Activated CD4-positive, alpha-beta T cell treated with anti-CD3 and anti-CD28 coated beads, Interleukin-2, amount 50 U/mL, for 24 hours (primary cell): ENCODE measurements around the gene KIF24.
"Not testable (repeated sequence)": the region's sequence is repeated elsewhere in the genome, so short reads cannot be mapped to it uniquely, and the experiment has no call there.

Experiments
- DNase-seq, 2 donors: peaks; one replicate each; pipeline ENCODE4 v3.0.0-alpha.2; 2020; ENCODE audit warnings: low read depth in 1 of 2, low spot score in 1 of 2

Gene KIF24

DNA sequence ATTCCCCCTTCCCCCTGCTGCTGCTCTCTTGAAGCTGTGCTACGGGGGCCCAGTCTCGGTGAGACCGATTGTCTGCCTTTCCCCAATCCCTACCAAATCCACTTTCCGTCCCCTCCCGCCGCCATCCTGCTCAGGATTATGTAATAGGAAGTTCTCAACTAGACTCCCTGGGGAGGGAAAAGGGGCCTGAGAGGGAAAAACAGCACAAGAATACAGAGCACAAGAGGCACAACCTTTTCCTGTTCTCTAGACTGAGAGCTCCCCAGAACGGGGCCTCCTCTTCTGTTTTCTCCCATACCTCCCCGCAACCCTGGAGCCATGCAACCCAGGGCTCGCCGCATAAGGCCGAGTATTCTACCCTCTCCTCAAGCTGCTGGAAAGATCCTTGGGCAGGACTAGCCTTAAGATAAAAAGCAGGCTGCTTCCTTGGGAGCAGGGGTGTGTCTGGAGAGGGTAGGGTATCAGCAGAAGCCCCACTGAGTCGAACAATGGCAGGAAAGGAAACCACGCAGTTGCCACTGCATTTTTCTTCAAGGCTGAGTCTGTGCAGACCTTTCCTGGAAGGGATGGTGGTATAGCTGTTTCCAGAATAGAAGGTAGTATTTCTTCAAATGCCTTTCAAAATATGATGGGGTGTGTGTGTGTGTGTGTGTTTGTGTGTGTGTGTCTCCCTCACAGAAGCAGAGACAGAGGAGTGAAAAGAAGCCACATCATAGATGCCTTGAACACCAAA is 34.7 kb upstream of the KIF24 start:
- no peak for DNase-seq

DNA sequence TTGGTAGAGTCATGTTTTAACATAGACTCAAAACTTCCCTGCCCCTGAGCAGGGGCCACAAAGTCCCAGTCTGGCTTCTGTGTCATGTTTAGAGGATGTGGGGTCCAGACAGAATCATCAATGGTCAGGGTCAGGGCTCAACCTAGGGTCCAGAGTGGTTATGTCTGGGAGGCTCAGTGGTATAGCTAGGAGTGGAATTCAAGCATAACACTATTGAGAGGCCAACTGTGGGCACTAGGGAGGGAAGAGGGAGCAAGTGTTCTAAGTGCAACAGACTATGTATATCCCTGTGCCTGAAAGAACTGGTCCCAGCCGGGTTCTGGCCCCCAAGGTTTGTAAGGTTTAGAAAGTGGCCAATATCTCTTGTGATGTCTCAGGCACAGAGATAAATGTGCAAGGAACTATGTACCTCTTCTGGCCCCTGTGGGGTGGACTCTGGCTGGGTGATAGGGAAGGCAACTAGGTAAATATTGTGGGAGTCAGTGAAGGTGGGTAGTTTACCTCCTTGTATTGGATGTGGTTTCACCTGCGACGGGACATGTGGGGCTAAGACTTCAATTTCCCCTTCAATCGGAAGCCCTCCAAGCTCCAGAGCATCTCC is 33.6 kb upstream of the KIF24 start:
- DNase-seq = no peak

DNA sequence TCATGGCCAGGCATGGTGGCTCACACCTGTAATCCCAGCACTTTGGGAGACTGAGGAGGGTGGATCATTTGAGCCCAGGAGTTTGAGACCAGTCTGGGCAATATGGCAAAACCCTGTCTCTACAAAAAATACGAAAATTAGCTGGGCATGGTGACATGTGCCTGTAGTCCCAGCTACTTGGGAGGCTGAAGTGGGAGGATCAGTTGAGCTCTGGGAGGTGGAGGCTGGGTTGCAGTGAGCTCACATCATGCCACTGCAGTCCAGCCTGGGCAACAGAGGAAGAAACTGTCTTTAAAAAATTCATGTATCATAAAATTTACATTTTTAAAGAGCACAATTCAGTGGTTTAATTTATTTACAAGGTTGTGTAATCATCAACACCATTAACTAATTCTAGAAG is 23.9 kb upstream of the KIF24 start:
- DNase-seq = not testable (repeated sequence)

DNA sequence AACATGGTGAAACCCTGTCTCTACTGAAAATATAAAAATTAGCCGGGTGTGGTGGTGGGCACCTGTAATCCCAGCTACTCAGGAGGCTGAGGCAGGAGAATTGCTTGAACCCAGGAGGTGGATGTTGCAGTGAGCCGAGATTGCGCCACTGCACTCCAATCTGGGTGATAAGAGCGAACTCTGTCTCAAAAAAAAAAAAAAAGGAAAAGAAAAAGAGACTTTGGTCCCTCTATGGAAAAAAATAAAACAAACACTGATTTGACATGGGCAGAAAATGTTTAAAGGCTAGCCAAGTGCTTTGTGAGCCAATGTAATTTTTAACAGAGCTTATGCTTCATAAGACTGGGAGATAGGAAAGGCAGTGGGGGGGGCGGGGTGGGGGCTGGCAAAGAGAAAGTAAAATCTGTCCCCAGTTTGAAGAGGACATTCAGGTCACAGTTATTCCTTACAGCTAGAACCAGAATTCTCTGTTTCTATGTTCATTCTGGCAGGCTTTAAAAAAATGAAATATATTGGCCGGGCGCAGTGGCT is 23.1 kb upstream of the KIF24 start:
- not testable (repeated sequence) for DNase-seq

DNA sequence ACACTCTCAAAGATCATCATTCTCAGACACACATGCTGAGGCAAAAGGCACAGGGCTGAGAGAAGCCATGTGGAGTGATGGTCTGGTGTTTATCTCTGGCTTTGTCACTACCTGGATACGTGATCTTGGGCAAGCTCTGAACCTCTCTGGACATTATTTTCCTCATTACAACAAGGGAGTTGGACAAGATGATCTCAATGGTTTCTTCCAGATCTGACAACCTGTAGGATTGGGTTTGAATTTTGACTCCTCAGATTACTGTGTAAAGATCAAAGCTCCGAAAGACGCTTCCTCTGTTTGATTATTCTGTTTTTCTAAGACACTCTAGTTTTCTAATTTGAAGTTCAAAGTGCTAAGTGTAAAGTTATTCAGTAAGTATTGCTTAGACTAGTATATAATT is 20.3 kb upstream of the KIF24 start:
- no peak for DNase-seq

DNA sequence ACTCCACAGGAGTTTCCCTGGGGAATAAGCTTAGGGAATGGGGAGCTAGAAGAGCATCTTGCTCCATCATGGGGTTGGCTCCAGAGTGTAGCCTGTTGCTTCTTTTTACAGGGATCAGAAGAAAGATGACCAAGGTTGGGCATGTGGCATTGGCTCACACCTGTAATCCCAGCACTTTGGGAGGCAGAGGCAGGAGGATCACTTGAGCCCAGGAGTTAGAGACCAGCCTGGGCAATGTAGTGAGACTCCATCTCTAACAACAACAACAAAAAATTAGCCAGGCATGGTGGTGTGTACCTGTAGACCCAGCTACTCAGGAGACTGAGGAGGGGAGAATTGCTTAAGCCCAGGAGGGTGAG is 18.7 kb upstream of the KIF24 start:
- no peak for DNase-seq

DNA sequence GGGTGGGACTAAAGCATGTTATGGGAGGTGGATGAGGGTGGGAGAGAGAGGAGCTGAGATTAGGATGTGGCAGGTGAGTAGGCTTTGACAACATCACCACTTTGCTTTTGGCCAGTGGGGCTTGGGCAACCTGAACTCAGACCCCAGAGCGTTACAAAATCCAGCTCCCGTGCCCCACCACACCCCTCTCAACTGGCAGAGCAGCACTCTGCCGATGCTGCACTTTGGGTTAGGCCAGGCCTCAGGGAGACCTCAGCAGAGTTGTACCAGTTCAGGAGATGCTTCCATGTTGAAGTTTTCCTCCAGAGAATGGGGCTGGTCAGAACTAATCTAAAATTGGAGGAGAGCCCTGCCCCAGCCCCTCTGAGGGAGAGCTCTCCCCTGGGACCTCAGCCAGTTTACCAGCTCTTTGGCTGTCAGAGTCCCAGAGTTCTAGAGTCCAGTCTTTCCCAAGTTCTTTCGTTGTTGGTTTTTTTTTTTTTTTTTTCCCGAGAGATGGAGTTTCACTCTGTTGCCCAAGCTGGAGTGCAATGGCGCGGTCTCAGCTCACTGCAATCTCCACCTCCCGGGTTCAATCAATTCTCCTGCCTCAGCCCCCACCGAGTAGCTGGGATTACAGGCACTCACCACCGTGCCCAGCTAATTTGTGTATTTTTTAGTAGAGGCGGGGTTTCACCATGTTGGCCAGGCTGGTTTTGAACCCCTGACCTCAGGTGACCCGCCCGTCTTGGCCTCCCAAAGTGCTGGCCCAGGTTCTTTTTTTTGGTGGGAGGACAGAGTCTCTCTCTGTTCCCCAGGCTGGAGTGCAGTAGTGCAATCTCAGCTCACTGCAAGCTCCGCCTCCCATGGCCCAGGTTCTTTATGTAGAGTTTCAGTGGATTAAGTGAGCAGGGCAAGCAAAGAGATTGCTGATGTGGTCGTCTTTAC is 18.1 kb upstream of the KIF24 start:
- DNase-seq = no peak

DNA sequence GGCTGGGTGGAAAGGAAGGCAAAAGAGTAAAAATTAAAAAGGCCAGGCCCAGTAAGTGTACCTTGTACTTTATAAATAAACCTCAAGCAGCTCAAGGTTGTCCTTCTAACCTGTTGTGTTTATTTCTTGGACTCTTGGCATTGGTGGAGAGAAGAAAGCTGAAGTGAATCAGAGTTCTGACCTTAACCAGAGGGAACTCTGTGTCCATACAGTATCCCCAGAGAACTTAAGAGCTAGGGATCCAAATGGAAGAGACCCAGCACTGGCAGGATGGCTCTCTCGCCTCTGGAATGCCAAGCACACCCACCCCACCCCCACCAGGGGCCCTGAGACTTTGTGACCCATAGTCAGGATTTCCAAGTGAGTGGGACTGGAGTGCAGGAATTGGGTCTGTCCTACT is 14.5 kb upstream of the KIF24 start:
- DNase-seq = no peak

DNA sequence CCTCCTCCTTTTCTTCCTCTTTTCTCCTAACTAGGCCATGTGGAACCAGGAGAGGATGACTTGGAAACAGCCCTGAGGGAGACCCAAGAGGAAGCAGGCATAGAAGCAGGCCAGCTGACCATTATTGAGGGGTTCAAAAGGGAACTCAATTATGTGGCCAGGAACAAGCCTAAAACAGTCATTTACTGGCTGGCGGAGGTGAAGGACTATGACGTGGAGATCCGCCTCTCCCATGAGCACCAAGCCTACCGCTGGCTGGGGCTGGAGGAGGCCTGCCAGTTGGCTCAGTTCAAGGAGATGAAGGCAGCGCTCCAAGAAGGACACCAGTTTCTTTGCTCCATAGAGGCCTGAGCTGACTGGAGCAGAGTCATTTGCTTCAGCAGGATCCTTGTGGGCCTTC is 14.0 kb upstream of the KIF24 start:
- DNase-seq = no peak

DNA sequence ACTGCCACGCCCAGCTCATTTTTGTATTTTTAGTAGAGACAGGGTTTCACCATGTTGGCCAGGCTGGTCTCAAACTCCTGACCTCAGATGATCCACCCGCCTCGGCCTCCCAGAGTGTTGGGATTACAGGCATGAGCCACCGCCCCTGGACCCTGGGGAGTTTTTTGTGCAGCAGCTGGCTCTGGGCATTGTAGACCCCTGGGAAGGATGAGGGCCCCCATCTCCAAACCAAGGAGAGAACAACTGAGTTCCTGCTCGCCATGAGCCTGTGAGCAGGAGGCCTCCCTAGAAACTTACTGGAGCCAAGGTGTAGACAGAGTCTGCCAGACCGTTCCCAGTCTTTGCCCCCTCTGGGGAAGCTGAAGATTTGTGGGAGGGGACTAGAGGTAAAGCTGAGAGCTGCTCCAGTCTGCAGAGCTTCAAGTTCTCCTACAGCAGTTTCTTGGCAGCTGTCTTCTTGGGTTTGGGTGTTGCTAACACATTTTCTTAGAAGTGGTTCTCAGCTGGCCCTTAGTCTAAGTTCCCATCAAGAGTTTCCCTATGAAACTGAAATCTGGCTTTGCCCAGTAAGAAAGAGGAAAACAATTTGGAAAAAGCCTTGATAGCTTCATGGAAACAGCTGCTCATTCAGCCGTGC is 12.7 kb upstream of the KIF24 start:
- no peak for DNase-seq

DNA sequence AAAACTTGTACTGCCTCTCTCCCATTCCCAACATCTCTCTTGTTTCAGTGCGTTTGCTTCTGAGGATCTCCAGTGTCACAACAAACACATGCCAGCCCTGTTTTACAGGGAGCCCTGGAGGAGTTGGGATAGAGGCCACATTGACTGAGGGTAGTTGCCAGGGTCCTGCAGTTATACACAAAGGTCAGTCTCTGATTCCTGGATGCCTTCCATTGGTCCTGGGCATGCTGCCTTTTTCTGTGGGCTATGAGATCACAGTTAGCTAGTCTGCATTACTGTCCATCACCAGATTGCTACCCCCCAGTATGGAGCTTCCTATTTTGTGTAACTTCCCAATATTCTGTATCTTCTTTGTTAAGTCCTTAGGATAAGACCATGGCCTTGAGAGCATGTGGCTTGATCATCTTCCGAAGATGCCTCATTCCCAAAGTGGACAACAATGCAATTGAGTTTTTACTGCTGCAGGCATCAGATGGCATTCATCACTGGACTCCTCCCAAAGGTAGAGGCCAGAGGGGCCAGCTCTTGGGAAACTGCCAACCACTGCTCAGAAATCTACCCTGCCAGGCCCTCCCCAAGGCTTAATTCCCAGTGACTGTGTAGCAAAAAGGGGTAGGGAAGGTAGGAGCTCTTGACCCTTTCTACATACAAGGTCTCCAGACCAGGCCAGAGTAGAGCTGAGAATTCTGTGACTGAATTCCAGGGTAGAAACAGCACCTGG is 9.8 kb upstream of the KIF24 start:
- DNase-seq = no peak

DNA sequence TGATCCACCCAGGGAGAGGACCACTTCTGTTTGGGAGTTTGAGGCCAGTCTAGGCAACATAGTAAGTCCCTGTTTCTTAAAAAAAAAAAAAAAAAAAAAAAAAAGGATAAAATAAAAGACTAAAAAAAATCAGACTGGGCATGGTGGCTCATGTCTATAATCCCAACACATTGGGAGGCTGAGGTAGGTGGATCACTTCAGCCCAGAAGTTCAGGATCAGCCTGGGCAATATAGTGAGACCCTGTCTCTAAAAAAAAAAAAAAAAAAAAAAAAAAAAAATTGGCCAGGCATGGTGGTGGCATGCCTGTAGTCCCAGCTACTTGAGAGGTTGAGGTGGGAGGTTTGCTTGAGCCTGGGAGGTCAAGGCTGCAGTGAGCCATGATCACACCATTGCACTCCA is 9.0 kb upstream of the KIF24 start:
- not testable (repeated sequence) for DNase-seq

DNA sequence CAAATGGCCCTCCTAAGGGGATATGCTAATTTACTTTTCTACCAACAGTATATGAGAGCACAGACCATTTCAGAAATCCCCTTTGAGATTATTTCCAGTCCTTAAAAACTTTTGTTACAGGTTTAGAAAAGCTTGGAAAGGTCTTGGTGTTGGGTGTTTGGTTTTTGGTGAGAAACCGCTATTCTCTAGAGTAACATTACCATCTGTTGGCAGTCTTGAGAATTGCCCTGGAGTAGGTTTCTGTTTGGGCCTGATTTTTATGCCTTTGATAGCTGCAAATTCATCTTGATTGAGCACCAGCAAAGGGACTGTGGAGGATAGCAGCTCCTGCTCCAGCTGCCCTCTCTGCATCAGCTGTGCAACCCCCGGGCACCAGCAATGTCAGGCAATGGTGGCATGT is 8.3 kb upstream of the KIF24 start:
- DNase-seq = no peak

DNA sequence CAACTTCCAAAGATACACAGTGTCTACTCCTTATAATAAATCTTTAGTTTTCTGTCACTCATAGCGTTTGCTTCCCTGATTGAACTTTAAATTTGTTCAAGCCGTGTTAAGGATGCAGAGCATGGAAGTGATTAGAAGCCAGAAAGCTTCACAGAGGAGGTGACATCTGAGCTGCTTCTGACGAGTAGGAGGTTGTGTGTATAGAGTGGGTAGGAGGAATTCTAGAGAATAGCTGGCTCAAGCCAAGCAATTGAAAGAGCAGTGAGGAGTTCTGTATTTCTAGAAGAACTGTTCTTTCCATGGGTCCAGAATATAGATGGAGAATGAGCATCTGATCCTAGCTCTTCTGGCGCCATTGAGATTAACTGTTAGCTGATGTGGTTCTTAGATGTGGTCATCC is 6.3 kb upstream of the KIF24 start:
- DNase-seq = no peak

DNA sequence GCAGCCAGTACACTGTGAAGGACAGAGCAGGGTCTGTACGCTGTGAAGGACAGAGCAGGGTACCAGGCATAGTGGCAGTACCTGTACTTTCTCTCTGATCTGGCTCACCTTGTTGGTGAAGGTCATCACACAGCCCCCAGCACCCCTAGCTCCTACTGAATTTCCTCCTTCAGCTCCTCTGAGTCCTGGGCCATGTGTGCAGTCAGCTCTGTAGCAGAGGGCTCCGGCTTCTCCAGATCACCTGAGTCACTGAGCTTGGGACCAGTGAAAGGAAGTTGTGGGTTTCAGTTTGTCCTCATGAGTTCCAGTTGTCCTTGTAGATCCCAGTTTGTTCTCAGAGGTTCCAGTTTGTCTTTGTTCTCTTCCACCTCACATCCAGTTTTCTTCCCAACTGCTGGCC is 5.8 kb upstream of the KIF24 start:
- no peak for DNase-seq

DNA sequence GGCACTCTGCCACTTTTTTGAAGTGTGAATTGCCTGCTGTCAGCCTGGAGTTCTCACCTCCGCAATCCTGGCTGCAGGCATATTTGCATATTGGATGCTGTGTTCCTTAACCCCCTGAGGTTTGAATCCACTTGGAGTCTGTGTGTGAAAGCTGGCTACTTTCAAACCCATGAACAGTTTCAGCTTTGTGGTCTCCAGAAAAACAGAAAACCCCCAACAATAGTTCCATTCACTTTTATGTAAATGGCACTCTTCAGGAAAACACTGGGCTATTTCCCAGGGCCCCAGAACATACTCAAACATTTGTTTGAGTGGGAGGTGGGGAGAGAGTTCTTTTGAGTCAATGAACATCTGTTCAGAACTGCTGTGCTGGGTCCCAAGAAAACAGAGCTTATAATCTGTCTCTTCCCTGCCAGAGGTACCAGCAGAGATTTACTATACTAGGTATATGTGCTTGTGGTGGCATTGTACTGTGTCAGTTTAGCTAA is 5.3 kb upstream of the KIF24 start:
- no peak for DNase-seq

DNA sequence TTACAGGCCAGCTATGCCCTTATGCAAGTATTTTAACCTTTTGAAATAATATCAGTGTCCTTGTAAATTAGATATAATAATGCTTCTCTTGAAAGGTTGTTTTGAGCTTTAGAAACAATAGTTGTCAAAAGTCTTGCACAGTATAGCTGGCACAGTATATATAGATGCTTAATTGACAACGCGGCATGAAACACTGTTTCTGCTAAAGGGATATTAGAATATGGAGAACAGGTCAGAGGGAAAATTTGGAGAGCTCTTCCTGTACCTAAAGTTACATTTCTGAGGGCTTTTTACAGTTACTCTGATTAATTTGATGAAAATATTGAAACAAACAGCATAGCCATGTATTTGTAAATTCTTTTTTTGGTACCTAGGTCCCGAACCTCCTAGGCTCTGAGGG is 4.8 kb upstream of the KIF24 start:
- no peak for DNase-seq

DNA sequence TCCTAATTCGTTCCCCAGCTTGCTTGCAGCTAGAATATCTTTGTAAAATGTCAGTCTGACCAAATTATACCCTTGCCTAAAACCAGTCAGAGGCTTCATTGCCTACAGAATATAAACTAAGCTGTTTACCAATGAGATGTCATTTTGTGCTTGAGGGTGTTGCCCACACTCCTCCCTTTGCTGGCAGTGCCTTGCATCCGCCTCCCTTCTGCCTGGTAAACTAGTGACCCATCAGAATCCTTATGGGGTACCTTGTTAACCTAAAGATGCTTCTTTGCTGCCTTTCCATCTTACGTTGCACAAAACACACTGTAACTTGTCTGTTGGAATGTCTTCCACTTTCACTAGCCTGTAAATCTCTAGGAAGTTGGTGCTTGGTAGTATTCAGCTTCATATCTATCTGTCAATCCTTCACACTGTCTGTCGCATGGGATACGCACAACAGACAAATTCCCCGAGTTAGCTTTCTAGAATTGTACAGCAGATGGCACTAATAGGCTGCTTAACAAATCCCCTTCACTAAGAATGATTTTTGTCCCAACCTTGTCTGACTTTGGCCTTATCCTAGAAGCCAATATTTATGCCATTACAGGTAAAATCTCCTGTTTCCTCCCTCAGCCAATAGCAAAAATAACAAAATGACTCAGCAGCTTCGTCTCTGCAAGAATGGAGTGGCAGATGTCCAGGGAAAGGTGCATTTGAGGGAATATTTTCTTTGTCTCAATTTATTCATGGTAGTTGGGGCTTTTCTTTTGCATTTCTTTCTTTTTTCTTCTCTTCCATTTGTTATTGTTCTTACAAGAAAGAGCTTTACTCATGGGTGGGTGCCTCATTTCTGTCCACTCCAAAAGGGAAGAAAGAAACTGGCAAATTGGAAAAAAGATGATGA is 3.3 kb upstream of the KIF24 start:
- no peak for DNase-seq

DNA sequence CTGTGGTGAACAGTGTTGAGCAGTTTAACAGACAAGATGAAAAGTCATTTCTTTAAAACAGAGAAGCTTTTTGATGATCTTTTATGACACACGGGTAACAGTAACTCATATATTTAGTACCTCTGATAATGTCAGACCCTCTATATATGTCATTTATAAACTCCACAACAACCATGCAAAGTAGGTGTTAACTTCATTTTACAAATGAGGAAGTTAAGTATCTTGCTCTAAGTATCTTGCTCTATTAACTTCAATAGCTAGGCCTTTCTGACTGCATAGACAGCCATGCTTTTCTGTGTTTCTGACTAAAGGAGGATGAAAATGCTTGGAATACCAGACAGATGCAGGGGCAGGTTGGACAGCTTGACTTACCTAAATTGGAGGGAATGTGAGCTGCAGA is 2.1 kb upstream of the KIF24 start:
- no peak for DNase-seq
